IMR-90 (cell line): Measurements from ENCODE around the gene CEP41.

ENCODE experiments used
- BHLHE40 ChIP-seq: fragments of 150-350 bp; IDR thresholded peaks from 2 replicates; pipeline ENCODE4 v1.6.1; 2016; ENCODE audit warnings: mild to moderate bottlenecking, low read depth, low read length
- MAZ ChIP-seq: IDR thresholded peaks from 2 replicates; pipeline ENCODE4 v1.6.1; 2012; ENCODE audit warnings: low read depth, mild to moderate bottlenecking, low read length, improper control_type of control experiment, moderate library complexity, borderline replicate concordance
- POLR2A ChIP-seq: IDR thresholded peaks from 2 replicates; pipeline ENCODE4 v1.6.1; 2012; ENCODE audit warnings: mild to moderate bottlenecking, low read depth, low read length
- RFX5 ChIP-seq: IDR thresholded peaks from 2 replicates; pipeline ENCODE4 v1.8.0; 2012; ENCODE audit warnings: low read depth, mild to moderate bottlenecking, low read length, moderate library complexity
- SMC3 ChIP-seq: fragments of 150-350 bp; IDR thresholded peaks from 2 replicates; pipeline ENCODE4 v1.6.1; 2016; ENCODE audit warnings: low read depth, mild to moderate bottlenecking, antibody characterized with exemption, low read length, moderate library complexity
- TF ChIP-seq, protein P1 (sequence below): conservative IDR thresholded peaks from 2 replicates; pipeline ENCODE4 v1.5.1; 2012; ENCODE audit warnings: mild to moderate bottlenecking, low read depth, low read length, improper control_type of control experiment
- TF ChIP-seq, protein P2 (sequence below): fragments of 150-350 bp; IDR thresholded peaks from 2 replicates; pipeline ENCODE4 v1.6.1; 2017; ENCODE audit warnings: mild to moderate bottlenecking, antibody characterized with exemption, low read length, low read depth

DNA sequence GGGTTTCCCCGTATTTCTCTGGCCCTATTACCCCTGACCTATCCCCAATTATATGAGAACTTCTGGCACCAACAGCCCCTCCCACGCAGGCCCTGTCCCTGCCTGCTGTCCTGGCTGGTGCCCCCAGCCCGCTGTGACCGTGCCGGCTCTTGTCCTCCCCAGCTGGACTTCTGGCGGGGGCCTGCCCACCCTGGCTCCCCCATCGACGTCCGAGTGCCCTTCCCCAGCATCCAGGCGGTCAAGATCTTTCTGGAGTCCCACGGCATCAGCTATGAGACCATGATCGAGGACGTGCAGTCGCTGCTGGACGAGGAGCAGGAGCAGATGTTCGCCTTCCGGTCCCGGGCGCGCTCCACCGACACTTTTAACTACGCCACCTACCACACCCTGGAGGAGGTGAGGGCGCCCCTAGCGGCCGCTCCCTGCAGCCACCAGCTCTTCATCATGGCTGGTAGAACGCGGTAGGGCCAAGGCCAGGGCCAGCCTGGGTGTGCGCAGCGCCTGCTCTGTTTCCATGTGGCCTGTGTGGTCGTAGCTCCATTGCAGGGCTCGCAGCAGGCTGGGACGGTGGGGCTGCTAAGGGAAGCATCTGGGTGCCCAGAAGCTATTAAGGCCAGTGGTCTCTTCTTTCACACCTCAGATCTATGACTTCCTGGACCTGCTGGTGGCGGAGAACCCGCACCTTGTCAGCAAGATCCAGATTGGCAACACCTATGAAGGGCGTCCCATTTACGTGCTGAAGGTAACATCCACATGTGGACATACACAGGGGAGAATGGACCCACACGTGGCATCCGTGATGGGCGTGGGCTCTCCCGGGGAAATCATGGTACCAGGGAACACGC, 59.1 kb downstream of the CEP41 start:
- TF ChIP-seq, protein P1, sequence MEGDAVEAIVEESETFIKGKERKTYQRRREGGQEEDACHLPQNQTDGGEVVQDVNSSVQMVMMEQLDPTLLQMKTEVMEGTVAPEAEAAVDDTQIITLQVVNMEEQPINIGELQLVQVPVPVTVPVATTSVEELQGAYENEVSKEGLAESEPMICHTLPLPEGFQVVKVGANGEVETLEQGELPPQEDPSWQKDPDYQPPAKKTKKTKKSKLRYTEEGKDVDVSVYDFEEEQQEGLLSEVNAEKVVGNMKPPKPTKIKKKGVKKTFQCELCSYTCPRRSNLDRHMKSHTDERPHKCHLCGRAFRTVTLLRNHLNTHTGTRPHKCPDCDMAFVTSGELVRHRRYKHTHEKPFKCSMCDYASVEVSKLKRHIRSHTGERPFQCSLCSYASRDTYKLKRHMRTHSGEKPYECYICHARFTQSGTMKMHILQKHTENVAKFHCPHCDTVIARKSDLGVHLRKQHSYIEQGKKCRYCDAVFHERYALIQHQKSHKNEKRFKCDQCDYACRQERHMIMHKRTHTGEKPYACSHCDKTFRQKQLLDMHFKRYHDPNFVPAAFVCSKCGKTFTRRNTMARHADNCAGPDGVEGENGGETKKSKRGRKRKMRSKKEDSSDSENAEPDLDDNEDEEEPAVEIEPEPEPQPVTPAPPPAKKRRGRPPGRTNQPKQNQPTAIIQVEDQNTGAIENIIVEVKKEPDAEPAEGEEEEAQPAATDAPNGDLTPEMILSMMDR = no peak
- TF ChIP-seq POLR2A (no peak), SMC3 (no peak), RFX5 (no peak), MAZ (no peak), BHLHE40 (no peak)
- TF ChIP-seq, protein P2, sequence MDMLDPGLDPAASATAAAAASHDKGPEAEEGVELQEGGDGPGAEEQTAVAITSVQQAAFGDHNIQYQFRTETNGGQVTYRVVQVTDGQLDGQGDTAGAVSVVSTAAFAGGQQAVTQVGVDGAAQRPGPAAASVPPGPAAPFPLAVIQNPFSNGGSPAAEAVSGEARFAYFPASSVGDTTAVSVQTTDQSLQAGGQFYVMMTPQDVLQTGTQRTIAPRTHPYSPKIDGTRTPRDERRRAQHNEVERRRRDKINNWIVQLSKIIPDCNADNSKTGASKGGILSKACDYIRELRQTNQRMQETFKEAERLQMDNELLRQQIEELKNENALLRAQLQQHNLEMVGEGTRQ = no peak
